Caco-2 (cell line): Measurements from ENCODE around the gene LDLRAD4. TPM values are rescaled to one million over a fixed set of nuclear protein-coding genes. Genes with fewer than 3 reads are reported as not detected.

Experiments
- BruUV-seq: library from RNA; stranded (reverse); fragments of 400-500 nt; replicated peaks from 2 replicates; lab custom pipeline; 2021; lab: Mats Ljungman, UMichigan
- CTCF ChIA-PET: fragments of 300-600 bp; sonication (Branson Sonifier 250); formaldehyde crosslinking; loops from one replicate; lab custom pipeline; 2022; ENCODE audit warnings: antibody characterized with exemption; lab: Charles Lee
- POLR2A ChIA-PET: fragments of 300-600 bp; sonication (Branson Sonifier 250); formaldehyde crosslinking; loops from one replicate; lab custom pipeline; 2022; ENCODE audit warnings: antibody characterized with exemption; lab: Charles Lee
- DNase-seq, 2 experiments: peaks; one replicate each; pipeline versions ENCODE4 v3.0.0 to v3.0.0-alpha.2; 2020 to 2022
- H3K27me3 ChIP-seq: replicated peaks from 2 replicates; pipeline ENCODE4 v1.6.0; 2011; ENCODE audit warnings: low read length; ENCODE audit not compliant: control insufficient read depth, insufficient read depth
- H3K36me3 ChIP-seq: 2 replicates; pipeline ENCODE4 v1.5.1; 2011; ENCODE audit warnings: low read length; ENCODE audit not compliant: control insufficient read depth, insufficient read depth
- H3K4me1 ChIP-seq: fragments of 250-450 bp; sonication (Bioruptor Pico); 2 replicates; pipeline ENCODE4 v1.5.1; 2020; ENCODE audit warnings: mild to moderate bottlenecking
- H3K4me3 ChIP-seq: 2 replicates; pipeline ENCODE4 v1.5.1; 2011; ENCODE audit warnings: low read depth, mild to moderate bottlenecking, control low read depth, low read length
- H3K9me3 ChIP-seq: fragments of 250-450 bp; sonication (Bioruptor Pico); 2 replicates; pipeline ENCODE4 v1.5.1; 2020; ENCODE audit warnings: mild to moderate bottlenecking, moderate library complexity
- H3K27ac Mint-ChIP-seq: one replicate; pipeline ENCODE4 v1.8.0; 2022; ENCODE audit warnings: mixed read lengths; ENCODE audit not compliant: unreplicated experiment
- H3K27me3 Mint-ChIP-seq: one replicate; pipeline ENCODE4 v1.8.0; 2022; ENCODE audit warnings: mixed read lengths; ENCODE audit not compliant: insufficient read depth, unreplicated experiment
- H3K36me3 Mint-ChIP-seq: one replicate; pipeline ENCODE4 v1.8.0; 2022; ENCODE audit warnings: mild to moderate bottlenecking, mixed read lengths; ENCODE audit not compliant: insufficient read depth, unreplicated experiment
- H3K4me1 Mint-ChIP-seq: one replicate; pipeline ENCODE4 v1.8.0; 2022; ENCODE audit warnings: low read depth, mixed read lengths; ENCODE audit not compliant: unreplicated experiment
- H3K4me3 Mint-ChIP-seq: one replicate; pipeline ENCODE4 v1.8.0; 2022; ENCODE audit warnings: mild to moderate bottlenecking, moderate library complexity, mixed read lengths; ENCODE audit not compliant: unreplicated experiment
- H3K9me3 Mint-ChIP-seq: one replicate; pipeline ENCODE4 v1.8.0; 2022; ENCODE audit warnings: mixed read lengths; ENCODE audit not compliant: unreplicated experiment
- CTCF ChIP-seq, 2 experiments: fragments of 200-600 bp in 1 of 2; IDR thresholded peaks; 1 replicate in 1 of 2; 2 replicates in 1 of 2; pipeline versions ENCODE4 v1.5.1 to v1.8.0; 2011 to 2022; ENCODE audit warnings: antibody characterized with exemption in 1 of 2, control low read depth in 1 of 2, inconsistent platforms in 1 of 2, low read depth in 1 of 2, low read length in 1 of 2, mild to moderate bottlenecking in 1 of 2, moderate library complexity in 1 of 2; ENCODE audit not compliant: insufficient read depth in 1 of 2, severe bottlenecking in 1 of 2, unreplicated experiment in 1 of 2
- intact Hi-C: fragments of 100-400 bp; cut with micrococcal nuclease; formaldehyde crosslinking; loops from one replicate; pipeline ENCODE4 v1.10.0; 2022; ENCODE audit not compliant: unreplicated experiment
- total RNA-seq: library from RNA; stranded (reverse); gene quantifications from 2 replicates; pipeline ENCODE4 v1.2.3, GENCODE V29; 2022

LDLRAD4 gene
- total RNA-seq, 1 experiment from 2014 or later: 1.2 TPM

GRCh38 chr18:13336841-13337240 lies 118.3 kb downstream of the LDLRAD4 start:
- ChIA-PET CTCF (no interaction called here), POLR2A (no interaction called here)
- Mint-ChIP-seq H3K27me3 (peaks cover 22% of the 10 kb centered on the region), H3K36me3 (no peaks in the 10 kb centered on the region), H3K9me3 (no peaks in the 10 kb centered on the region), H3K4me1 (peaks cover 8% of the 10 kb centered on the region), H3K27ac (no peak overlapping the region), H3K4me3 (no peak overlapping the region)
- Histone ChIP-seq H3K27me3 (no peaks in the 10 kb centered on the region), H3K9me3 (peaks cover 6% of the 10 kb centered on the region), H3K36me3 (no peaks in the 10 kb centered on the region), H3K4me3 (no peak overlapping the region), H3K4me1 (no peaks in the 10 kb centered on the region)
- BruUV-seq: no TSS peak
- intact Hi-C loops: no loop called here
- DNase-seq: no peak
- no peak for TF ChIP-seq CTCF (IDR thresholded peaks at IDR 0.05; ENCODE audit: insufficient read depth in 1 of 2, low read depth in 1 of 2, low read length in 1 of 2, severe bottlenecking in 1 of 2, unreplicated experiment in 1 of 2)

GRCh38 chr18:13337369-13337768 lies 118.8 kb downstream of the LDLRAD4 start:
- H3K27me3 ChIP-seq: no peaks in the 10 kb centered on the region
- no peak overlapping the region for H3K4me3 ChIP-seq
- POLR2A ChIA-PET: no interaction called here
- Mint-ChIP-seq H3K27ac (no peak overlapping the region), H3K9me3 (no peaks in the 10 kb centered on the region), H3K36me3 (no peaks in the 10 kb centered on the region), H3K4me3 (no peak overlapping the region), H3K4me1 (peaks cover 8% of the 10 kb centered on the region), H3K27me3 (peaks cover 17% of the 10 kb centered on the region)
- intact Hi-C loops: no loop called here
- no peak for TF ChIP-seq CTCF (IDR thresholded peaks at IDR 0.05; ENCODE audit: insufficient read depth in 1 of 2, low read depth in 1 of 2, low read length in 1 of 2, severe bottlenecking in 1 of 2, unreplicated experiment in 1 of 2)
- peaks cover 10% of the 10 kb centered on the region for H3K9me3 ChIP-seq
- no peaks in the 10 kb centered on the region for H3K4me1 ChIP-seq
- CTCF ChIA-PET: no interaction called here
- no peak for DNase-seq
- H3K36me3 ChIP-seq: no peaks in the 10 kb centered on the region
- BruUV-seq: no TSS peak

GRCh38 chr18:13338318-13338717 lies 119.8 kb downstream of the LDLRAD4 start:
- Histone ChIP-seq H3K36me3 (no peaks in the 10 kb centered on the region), H3K9me3 (peaks cover 10% of the 10 kb centered on the region), H3K4me3 (no peak overlapping the region), H3K27me3 (no peaks in the 10 kb centered on the region), H3K4me1 (no peaks in the 10 kb centered on the region)
- peaks cover 8% of the 10 kb centered on the region for H3K4me1 Mint-ChIP-seq
- H3K27me3 Mint-ChIP-seq: peaks cover 15% of the 10 kb centered on the region
- BruUV-seq: no TSS peak
- ChIA-PET POLR2A (no interaction called here), CTCF (no interaction called here)
- DNase-seq: no peak
- no peak for TF ChIP-seq CTCF (IDR thresholded peaks at IDR 0.05; ENCODE audit: insufficient read depth in 1 of 2, low read depth in 1 of 2, low read length in 1 of 2, severe bottlenecking in 1 of 2, unreplicated experiment in 1 of 2)
- intact Hi-C loops: no loop called here
- H3K27ac Mint-ChIP-seq: no peak overlapping the region
- no peak overlapping the region for H3K4me3 Mint-ChIP-seq
- H3K36me3 Mint-ChIP-seq: no peaks in the 10 kb centered on the region
- H3K9me3 Mint-ChIP-seq: no peaks in the 10 kb centered on the region
